ENCODE results near the gene SGPP1.
"Not testable (repeated sequence)": the region's sequence is repeated elsewhere in the genome, so short reads cannot be mapped to it uniquely, and the experiment has no call there.

The SGPP1 gene

GRCh38 chr14:63727736-63728728, at the start of gene SGPP1:
Gene SGPP1, minus strand, starts transcription at chr14:63728065. Its CDS starts 121 bp downstream, at chr14:63727944.
- peak; percentile 93 for DNase-seq (ENCODE audit: low spot score)

DNA sequence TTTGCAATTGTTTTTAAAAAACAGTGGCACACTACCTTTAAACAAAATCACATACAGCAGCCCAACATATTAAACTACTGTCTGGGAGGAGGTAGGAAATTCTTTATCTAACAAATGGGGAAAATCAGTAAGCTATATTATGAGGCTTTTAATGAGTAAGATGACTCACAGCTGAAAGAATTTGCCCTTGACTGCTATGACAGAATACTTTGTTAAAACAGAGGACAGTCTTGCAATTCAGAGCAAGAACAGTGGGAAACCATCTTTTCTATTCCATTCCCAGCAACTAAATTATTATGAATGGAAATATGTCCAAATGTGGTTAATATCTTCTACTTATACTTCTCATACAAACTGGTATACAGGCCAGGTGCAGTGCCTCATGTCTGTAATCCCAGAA, 49.2 kb upstream of the SGPP1 start:
- DNase-seq (ENCODE audit: low spot score): peak; percentile 37

DNA sequence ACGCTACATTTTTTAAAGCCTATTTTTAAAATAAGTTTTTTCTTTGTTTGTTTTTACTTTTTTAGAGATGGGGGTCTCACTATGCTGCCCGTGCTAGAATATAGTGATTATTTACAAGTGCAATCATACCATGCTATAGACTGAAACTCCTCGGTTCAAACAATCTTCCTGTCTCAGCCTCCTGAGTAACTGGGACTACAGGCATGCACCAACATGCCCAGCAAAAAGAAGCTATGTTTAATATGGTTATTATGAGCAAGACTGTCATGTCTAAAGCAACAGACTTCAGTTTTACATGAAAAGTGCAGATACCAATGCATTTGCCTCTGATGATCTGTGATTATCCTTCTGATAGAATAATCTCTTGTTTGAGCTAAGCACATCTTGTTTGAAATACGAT, 45.6 kb upstream of the SGPP1 start:
- no peak for DNase-seq (ENCODE audit: low spot score)

DNA sequence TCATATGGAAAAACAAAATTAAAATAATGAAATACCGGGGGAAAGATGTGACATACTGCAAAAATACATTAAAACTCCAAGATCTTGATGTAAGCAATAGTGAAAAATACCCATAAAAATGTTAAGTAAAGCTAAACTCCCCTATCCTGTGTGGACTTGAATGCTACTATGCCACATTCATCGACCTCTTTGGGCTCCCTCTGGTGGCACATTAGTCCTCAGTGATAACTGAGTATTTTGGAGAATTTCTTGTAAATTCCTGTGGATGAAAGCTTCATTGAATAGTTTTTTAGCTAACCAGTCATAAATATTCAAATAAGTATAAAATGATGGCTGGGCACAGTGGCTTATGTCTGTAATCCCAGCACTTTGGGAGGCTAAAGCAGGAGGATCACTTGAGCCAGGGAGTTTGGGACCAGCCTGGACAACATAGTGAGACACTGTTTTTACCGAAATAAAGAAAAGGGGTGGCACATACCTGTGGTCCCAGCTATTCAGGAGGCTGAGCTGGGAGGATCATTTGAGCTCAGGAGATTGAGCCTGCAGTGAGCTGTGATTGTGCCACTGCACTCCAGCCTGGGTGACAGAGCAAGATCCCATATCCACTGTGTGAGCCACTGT, 42.4 kb upstream of the SGPP1 start:
- peak; percentile 36 for DNase-seq (ENCODE audit: low spot score)

DNA sequence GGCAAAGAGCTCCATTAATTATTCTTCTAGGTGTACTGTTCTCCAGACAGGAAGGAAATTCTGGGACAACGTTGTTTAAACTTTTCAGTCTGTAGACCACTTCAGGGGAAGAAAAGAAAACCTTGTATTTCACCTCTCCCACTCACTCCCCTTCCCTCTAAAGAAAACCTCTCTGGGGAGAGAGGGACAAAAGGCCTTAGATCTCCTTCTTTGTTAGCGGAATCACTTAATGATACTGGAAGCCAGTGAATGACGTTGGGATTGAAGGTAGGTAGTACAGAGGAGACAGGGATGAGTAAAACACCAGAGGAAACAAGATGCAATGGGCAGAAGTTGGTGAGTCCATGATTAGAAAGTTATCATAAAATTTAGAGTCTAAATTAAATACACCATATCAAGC, 38.7 kb upstream of the SGPP1 start:
- DNase-seq (ENCODE audit: low spot score): no peak

DNA sequence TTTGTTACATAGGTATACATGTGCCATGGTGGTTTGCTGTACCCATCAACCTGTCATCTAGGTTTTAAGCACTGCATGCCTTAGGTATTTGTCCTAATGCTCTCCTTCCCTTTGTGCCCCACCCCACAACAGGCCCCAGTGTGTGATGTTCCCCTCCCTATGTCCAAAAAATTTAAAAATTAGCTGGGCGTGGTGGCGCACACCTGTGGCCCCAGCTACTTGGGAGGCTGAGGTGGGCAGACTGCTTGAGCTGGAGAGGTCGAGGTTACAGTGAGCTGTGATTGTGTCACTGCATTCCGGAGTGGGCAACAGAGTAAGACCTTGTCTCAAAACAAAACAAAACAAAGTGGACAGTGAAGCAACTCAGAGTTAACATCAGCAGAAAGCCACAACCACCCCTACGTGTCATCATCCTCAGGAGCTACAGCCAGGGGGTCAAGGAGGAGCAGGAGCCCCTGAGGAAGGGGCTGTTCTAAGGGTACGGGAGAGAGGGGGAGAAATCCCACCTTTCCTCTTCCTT, 36.8 kb upstream of the SGPP1 start:
- no peak for DNase-seq (ENCODE audit: low spot score)

DNA sequence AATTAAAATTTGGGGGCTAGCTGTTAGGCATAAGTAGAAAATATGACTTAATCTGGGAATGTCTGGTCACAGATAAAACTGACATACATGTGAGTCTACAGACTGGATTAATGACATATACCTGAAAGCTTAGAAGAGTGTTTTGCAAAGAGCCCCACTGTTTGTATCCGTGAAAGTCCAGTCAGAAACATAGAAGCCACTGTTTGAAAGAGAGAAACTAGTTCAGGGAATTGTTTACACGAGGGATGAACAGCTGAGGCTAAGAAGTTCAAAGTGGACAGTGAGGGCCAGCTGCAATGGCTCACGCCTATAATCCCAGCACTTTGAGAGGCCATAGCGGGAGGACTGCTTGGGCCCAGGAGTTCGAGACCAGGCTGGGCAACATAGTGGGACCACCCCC, 36.2 kb upstream of the SGPP1 start:
- DNase-seq (ENCODE audit: low spot score): peak; percentile 18

DNA sequence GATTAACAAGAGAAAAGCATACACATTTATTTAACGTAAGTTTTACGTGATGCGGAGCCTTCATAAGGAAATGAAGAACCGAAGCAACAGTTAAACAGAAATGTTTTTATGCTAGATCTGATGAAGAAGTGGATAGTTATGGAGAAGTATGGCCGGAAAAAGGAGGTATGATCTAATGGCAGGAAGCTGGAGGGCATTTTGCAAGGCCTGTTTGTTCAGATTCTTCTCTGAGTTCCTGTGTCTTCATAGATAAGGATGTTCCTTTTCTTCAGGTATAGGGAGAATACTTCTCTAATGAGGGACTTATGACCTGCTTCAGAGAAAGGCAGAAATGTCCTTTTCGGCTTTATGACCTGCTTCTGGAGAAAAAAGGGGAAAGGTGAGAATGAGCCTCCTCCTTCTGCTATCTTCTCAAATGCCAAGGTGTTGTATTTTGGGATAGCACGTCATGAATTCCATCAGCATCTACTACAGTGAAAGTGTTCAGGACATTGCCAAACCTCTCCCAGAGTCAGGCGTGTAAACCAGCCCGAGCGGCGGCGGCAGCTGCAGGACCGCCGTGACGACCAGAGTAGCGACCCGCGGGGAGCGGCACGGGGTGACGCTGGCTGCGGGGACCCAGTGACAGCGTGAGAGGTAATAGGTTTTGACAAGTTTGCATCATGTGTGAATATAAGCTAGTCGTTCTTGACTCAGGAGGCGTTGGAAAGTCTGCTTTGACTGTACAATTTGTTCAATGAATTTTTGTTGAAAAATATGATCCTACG, 33.7 kb upstream of the SGPP1 start:
- DNase-seq (ENCODE audit: low spot score): no peak

DNA sequence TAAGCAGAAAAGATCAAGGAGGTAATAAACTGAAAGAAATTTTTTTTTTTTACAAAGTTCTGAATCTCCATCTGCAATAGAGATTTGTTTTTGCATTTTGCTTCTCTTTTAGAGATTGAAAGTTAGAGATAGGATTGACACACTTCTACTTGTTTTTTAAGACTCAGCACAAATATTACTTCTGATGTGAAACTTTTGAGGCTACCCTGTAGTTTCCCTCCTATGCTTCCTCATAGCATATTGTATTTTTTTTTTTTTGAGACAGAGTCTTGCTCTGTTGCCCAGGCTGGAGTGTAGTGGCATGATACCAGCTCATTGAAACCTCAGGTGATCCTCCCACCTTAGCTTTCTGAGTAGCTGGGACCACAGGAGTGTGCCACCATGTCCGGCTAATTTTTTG, 32.1 kb upstream of the SGPP1 start:
- no peak for DNase-seq (ENCODE audit: low spot score)

GRCh38 chr14:63759456-63759855, 31.6 kb upstream of the SGPP1 start:
- peak; percentile 35 for DNase-seq (ENCODE audit: low spot score)

GRCh38 chr14:63757211-63757610, 29.3 kb upstream of the SGPP1 start:
- no peak for DNase-seq (ENCODE audit: low spot score)

DNA sequence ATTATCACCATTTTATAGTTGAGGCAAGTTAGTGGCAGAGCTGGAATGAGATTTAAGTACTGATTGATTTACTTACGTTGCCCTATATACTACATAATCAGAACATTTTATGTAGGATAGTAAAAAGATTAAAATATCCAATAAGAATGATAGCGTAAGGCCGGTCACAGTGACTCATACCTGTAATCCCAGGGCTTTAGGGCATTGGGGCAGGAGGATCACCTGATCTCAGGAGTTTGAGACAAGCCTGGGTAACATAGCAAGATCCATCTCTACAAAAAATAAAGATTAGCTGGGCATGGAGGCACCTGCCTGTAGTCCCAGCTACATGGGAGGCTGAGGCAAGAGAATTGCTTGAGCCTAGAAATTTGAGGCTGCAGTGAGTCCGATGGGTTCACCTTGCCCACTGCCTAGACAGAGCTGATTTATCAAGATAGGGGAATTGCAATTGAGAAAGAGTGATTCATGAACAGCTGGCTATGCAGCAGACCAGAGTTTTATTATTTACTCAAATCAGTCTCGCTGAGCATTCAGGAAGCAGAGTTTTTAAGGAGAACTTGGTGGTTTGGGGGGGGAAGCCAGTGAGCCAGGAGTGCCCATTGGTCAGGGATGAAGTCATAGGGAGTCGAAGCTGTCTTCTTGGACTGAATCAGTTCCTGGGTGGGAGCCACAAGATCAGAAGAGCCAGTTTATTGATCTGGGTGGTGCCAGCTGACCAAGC, 24.7 kb upstream of the SGPP1 start:
- DNase-seq (ENCODE audit: low spot score): peak; percentile 27

DNA sequence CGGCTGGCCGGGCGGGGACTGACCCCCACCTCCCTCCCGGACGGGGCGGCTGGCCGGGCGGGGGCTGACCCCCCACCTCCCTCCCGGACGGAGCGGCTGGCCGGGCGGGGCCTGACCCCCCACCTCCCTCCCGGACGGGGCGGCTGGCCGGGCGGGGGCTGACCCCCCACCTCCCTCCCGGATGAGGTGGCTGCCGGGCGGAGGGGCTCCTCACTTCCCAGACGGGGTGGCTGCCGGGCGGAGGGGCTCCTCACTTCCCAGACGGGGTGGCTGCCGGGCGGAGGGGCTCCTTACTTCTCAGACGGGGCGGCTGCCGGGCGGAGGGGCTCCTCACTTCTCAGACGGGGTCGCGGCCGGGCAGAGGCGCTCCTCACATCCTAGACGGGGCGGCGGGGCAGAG, 23.2 kb upstream of the SGPP1 start:
- not testable (repeated sequence) for DNase-seq (ENCODE audit: low spot score)

- DNase-seq (ENCODE audit: low spot score): no peak
Observed at GRCh38 chr14:63747846-63748245, 20.0 kb upstream of the SGPP1 start.

- no peak for DNase-seq (ENCODE audit: low spot score)
Observed at GRCh38 chr14:63745858-63746425, 18.1 kb upstream of the SGPP1 start.

GRCh38 chr14:63745272-63745671, 17.4 kb upstream of the SGPP1 start:
- no peak for DNase-seq (ENCODE audit: low spot score)

DNA sequence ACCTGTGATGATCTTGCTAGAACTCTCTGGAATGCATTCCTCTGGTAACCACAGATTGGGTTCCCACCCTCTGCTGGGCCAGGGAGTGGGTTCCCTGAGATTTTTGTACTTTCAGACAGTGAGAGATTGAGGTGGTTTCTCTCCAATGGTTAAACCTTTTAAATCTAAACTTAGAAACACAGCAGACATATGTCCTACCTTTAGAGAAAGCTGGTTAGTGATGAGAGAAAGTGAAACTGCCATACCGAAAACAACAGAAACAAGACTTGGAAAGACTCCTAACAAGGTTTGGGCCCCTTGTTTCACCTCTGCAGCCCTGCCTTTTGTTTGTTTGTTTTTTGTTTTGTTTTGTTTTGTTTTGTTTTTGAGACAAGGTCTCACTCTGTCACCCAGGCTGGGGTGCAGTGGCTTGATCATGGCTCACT, 9.7 kb upstream of the SGPP1 start:
- DNase-seq (ENCODE audit: low spot score): no peak

DNA sequence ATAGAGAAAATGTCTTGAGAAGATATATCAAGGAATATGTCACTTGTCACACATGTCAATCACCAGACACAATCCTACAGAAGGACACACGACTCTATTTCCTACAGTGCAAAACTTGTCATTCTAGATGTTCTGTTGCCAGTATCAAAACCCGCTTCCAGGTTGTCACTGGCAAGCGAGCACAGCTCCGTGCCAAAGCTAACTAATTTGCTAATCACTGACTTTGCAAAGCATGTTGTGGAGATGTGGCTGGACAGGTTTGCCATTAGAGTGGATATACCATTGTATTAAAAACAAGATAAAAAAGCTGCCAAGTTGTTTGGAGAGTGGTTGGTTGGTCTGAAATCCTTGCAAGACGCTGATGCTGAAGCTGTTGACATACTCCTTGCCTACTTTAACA, 7.9 kb upstream of the SGPP1 start:
- DNase-seq (ENCODE audit: low spot score): no peak

GRCh38 chr14:63730659-63731058, 2.8 kb upstream of the SGPP1 start:
- no peak for DNase-seq (ENCODE audit: low spot score)

- DNase-seq (ENCODE audit: low spot score): peak; percentile 82
Observed at GRCh38 chr14:63727231-63727735, 582 bp downstream of the SGPP1 start.

DNA sequence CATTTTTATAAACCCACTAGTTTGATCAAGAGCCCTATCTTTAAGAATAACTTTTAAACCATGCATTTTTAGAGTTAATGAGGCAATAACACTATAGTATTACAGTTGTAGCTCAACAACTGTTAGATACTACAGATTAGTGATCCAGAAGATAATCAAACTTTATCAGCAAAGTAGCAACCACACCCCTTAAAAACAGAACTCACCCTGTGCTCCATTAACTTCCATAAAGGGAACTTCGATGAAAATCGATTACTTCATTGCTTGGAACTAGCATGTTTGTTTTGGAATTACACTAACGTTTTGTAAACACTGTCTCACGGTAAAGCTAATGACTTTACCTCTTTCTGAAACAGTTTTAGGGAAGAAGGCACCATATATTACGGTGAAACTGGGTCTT, 1.4 kb downstream of the SGPP1 start:
- peak; percentile 10 for DNase-seq (ENCODE audit: low spot score)
